HG02623 (cell line): ENCODE data around the gene DPYSL3.

Experiments
- ATAC-seq: cut with Tn5 transposase; IDR thresholded peaks from one replicate; pipeline ENCODE4 v1.9.1; 2021; ENCODE audit warnings: moderate library complexity; ENCODE audit not compliant: unreplicated experiment

The DPYSL3 gene

DNA sequence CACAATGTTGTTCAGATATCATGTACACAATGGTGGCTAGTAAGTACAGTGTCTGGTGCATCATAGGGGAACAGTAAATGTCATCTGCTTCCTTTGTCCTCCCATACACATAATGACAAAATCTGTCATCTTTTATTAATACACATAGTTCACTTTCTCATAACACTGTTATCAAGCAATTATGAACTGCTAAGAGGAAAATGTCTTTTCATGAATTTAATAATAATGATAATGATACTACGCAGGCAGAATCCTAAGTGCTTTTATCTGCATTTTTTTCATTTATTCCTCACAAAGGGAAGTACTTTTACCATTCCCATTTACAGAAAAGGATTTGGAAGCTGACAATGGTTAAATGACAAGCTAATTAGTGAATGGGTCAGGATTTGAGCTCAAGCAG lies 35.7 kb downstream of the DPYSL3 start:
- no peak for ATAC-seq

DNA sequence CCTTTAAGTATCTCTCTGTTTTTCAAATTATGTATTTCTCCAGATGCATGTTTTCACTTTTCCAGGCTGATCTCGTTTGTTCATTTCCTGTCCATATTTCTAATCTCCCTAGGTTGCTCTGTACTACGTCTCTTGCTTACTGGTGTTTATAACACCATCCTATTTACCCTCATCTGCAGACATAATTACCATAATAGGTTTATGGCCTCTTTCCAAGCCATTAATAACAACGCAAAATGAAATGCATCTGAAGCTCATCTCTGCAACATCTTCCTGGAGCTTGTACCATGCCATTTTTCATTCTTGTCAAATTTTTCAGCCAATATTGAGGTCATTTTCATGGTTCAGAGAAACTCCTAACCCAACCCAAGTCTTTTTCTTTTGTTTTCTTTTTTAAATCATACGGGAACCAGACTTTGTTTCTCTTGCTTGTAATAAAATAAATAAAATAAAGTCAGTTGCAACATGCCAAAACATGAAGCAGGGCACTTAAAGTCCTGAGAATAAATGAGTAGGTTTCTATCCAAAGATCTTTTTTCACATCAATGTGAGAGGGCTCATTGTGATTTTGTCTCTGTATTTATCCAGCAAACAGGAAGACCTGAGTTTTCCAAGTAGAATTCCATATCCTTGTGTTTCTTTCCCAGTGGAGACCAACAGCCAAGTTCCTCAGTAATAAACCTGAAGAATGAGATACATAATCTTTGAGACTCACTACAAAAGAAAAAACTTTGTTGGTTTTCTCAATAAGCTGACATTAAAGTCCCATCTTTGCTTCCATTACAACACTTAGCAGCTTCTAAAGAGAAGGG lies 37.0 kb downstream of the DPYSL3 start:
- ATAC-seq = no peak

DNA sequence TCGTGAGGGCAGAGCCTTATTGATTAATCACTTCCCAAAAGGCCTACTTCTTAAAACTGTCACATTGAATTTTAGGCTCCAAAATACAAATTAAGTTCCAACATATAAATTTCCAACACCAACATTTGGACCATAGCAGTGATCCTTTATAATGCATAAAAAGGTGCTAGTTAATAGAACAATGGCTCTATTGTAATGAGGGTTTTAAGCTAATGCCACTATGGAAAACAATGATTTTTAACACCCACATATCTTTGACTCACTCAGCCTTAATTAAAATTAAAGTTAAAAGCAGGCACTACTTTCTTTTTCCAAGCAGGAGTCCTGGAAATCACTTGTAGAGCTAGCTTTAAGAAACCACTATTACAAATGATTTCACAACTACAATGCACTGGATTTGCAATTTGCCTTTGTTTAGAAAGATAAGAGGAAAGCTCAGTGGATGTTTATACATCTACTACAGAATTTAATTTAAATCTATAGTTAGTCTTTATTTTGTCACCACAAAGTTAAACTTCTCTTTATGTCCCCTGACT lies 41.8 kb downstream of the DPYSL3 start:
- ATAC-seq = no peak

GRCh38 chr5:147466360-147466980 lies 43.4 kb downstream of the DPYSL3 start:
- no peak for ATAC-seq

- no peak for ATAC-seq
Observed at GRCh38 chr5:147465747-147466146, 44.1 kb downstream of the DPYSL3 start.

- ATAC-seq = no peak
Observed at GRCh38 chr5:147464211-147464610, 45.7 kb downstream of the DPYSL3 start.

DNA sequence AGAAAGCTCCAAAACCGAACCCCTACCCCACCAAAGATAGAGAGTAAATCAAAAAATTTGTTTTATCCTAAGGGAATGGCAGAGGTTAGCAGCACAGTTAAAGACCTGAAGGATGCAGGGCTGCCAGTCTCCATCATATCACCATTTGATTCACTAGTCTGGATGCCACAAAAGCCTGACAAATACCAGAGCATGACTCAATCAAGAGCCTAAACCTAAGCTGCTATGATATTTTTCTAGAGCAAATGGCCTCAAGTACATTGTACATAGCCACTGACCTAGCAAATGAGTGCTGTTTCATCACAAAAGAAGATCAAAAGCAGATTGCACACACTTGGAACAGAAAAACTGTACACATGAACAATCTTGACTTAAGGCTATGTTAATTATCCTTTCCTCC lies 48.0 kb downstream of the DPYSL3 start:
- ATAC-seq = no peak

GRCh38 chr5:147460380-147460779 lies 49.5 kb downstream of the DPYSL3 start:
- no peak for ATAC-seq

GRCh38 chr5:147458581-147458980 lies 51.3 kb downstream of the DPYSL3 start:
- ATAC-seq = no peak

GRCh38 chr5:147455822-147456450 lies 53.9 kb downstream of the DPYSL3 start:
- ATAC-seq = no peak

DNA sequence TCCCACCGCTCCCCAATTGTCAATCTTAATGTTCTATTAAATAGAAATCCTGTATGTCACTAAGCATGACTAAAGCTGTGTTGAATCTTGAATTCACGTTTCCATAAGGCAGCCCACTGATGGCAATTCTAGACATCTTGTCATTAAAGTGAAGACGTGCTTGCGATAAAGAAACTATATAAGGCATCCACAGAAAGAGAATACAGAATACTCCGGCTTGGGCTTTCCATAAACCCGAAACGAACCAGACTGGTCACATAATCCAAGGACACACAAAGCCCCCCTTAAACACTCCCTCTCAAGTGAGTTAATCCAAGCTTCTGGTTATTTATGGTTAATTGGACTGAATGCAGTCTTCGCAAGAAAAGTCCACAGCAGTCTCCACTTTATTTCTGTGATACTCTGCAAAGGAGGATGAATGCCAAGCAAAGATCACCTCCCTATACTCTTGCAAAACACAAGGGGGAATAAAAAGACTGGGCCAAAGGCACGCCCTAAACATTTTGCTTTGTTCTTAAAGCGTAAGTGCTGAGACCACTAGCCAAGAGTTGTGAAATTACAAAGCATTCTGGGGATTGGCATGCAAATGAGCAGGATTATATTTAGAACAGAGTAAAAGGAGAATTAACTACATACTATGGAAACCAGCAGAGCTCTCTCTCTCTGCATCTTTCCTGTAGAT lies 54.7 kb downstream of the DPYSL3 start:
- ATAC-seq = no peak

DNA sequence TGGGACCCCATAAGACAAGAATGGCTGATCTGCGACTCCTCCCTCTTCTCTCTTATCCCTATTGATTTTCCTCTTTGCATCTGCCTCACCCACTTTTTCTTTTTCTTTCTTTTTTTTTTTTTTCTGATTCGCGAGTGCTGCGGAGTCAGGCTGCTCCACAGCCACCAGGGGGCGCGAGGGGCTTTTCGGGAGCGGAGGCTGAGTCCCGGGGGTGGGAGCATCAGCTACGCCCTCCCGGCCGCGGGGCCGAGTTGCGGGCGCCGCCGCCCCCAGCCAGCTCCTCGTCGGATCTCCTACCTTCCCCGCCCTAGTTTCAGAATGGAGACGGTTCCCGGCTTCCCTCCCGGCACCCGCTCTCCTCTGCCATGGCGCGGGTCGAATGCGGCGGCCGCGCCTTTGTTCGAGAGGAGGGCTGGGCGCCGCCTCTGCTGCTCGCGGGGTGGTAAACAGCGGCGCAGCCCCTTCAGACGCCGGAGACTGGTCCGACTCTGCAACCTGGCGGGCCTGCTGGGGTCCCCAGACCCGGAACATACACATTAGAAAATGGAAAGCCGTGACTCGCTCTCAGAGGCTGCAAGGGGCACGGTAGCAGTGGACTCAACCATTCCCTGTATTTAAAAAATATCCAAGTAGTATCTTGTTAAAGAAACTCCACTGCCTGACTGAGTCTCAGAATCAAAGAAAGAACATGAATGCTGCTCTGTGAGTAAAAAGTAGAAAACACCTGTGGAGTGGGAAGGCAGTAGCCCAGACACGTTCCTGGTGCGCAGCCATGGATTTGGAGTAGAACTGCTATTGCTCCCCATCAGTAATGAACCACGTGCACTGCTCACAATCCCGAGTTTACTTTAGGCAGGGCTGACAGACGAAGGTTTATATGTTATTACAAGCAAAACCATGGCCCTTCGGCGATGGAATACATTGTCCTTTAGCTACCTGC lies 55.7 kb downstream of the DPYSL3 start:
- peak; percentile 82 for ATAC-seq

GRCh38 chr5:147452165-147452811 lies 57.6 kb downstream of the DPYSL3 start:
- ATAC-seq = no peak

GRCh38 chr5:147451193-147451592 lies 58.7 kb downstream of the DPYSL3 start:
- no peak for ATAC-seq

DNA sequence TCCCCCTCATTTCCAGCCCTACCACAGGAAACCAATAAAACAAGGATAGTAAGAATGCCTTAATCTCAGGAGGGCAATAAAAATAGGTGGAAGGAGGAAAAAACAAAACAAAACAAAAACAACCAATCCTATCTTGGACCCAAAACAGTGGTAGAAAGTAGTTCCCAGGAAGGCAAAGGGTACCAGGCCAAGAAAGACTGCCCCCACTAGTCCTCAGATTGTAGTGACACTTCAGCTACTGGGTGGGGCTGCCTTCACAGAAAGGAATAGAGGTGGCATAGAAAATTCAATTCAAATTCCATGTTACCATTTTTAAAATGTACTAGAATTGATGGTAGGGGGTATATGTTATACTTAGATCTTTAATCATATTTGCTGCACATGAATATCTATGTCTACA lies 59.3 kb downstream of the DPYSL3 start:
- ATAC-seq = no peak

DNA sequence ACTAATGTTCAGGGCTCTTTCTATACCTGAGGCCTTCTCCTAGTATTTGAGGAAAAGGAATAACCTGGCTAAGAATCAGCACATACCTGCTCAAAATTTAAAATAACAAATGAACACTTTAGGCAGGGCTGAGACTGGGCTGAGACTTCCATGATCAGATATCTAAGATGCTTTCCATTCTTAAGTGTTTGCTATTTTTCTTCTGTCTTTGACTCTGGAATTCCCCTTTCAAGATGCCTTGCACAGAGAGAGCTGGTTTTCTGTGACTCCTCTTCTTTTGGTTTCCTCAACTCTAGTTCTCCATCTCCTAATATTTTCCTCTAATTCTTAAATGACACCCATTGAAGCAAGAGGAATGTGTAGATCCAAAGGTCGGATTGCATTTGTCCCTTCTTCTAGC lies 61.1 kb downstream of the DPYSL3 start:
- ATAC-seq = no peak

DNA sequence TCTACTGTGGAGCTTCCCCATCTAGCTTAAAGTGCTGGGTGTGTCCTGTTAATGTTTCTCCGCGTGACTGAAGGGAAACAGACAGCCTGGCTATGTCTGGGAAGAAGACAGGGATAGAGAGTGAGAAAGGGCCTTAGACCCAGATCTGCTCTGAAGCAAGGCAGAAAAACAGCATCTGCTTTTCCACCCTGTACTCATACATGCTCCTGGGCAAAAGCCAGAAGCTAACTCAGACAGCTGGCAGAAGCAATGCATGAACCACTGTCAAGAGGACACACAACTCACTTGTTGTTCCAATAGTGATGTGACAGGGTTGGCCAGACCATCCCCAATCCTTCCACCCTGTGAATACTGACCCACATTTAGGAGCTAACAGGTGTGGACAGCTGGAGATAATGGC lies 63.3 kb downstream of the DPYSL3 start:
- no peak for ATAC-seq

GRCh38 chr5:147445917-147446316 lies 64.0 kb downstream of the DPYSL3 start:
- no peak for ATAC-seq

DNA sequence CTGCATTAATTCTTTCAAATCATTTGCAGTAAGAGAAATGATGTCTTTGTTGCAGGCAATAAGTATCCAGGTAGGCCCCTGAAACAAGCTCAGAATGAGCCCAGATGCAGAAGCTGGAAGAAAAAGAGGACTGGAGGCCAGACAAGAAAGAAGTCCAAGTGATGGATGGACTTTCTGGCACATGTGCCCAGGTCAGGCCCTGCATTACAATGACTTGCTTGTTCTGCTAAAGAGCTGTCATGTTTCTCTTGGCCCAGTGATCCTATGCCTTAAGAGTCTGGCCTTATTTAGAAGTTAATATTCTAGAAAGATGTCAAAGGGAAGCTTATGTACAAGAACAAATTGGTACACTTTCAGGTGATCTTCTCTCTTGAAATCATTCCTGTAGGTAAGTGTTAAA lies 64.8 kb downstream of the DPYSL3 start:
- ATAC-seq = no peak

GRCh38 chr5:147442224-147442623 lies 67.6 kb downstream of the DPYSL3 start:
- ATAC-seq = no peak
